Lung (tissue), 10 donors: ENCODE data around the gene BRAT1. TPM values are rescaled to one million over a fixed set of nuclear protein-coding genes. Genes with fewer than 3 reads are reported as not detected.
"Not testable (repeated sequence)": the region's sequence is repeated elsewhere in the genome, so short reads cannot be mapped to it uniquely, and the experiment has no call there.

Experiments used
- ATAC-seq: fragments of 200-7000 bp; cut with Tn5 transposase; one replicate; pipeline ENCODE4 v1.9.1; 2020; ENCODE audit warnings: moderate number of reproducible peaks; ENCODE audit not compliant: insufficient read depth, low FRiP score
- DNase-seq, 3 donors: peaks; one replicate each; pipeline ENCODE4 v3.0.0-alpha.2; 2013 to 2017
- H3K27ac ChIP-seq, 2 donors: one replicate each; pipeline ENCODE4 v1.5.1; 2013; ENCODE audit warnings: mild to moderate bottlenecking in 2 of 2, moderate library complexity in 2 of 2, control low read depth in 1 of 2, inconsistent platforms in 1 of 2, low read depth in 1 of 2, low read length in 1 of 2
- H3K27me3 ChIP-seq, 3 donors: one replicate each; pipeline ENCODE4 v1.5.1; 2013; ENCODE audit warnings: low read length in 2 of 3; ENCODE audit not compliant: control insufficient read depth in 3 of 3, insufficient read depth in 3 of 3
- H3K36me3 ChIP-seq, 4 donors: one replicate each; pipeline ENCODE4 v1.5.1; 2013; ENCODE audit warnings: low read length in 4 of 4, mild to moderate bottlenecking in 1 of 4, moderate library complexity in 1 of 4; ENCODE audit not compliant: control insufficient read depth in 4 of 4, insufficient read depth in 4 of 4
- H3K4me1 ChIP-seq, 5 donors: one replicate each; pipeline ENCODE4 v1.5.1; 2013; ENCODE audit warnings: low read length in 5 of 5, mild to moderate bottlenecking in 2 of 5, moderate library complexity in 1 of 5; ENCODE audit not compliant: control insufficient read depth in 5 of 5, insufficient read depth in 5 of 5
- H3K4me3 ChIP-seq: one replicate; pipeline ENCODE4 v1.5.1; 2013; ENCODE audit warnings: mild to moderate bottlenecking, control low read depth, moderate library complexity
- H3K9ac ChIP-seq, 2 donors: one replicate each; pipeline ENCODE4 v1.5.1; 2013; ENCODE audit warnings: low read length in 2 of 2, control low read depth in 1 of 2; ENCODE audit not compliant: insufficient read depth in 1 of 2
- H3K9me3 ChIP-seq, 4 donors: one replicate each; pipeline ENCODE4 v1.5.1; 2013; ENCODE audit warnings: low read length in 3 of 4, mild to moderate bottlenecking in 1 of 4, moderate library complexity in 1 of 4; ENCODE audit not compliant: control insufficient read depth in 4 of 4, insufficient read depth in 3 of 4
- WGBS, 2 donors: extraction: QIAGEN DNeasy Blood & Tissue Kit; methylation state at CpG; one replicate each; pipeline ENCODE4 v1.1.7; 2013; 5-methylcytosine and 5-hydroxymethylcytosine counted together
- polyA plus RNA-seq, 2 donors: library from polyadenylated mRNA; stranded (reverse); fragments of 200-250 nt; gene quantifications; one replicate each; pipeline ENCODE4 v1.2.1, GENCODE V29; 2013
- total RNA-seq, 2 donors: library from RNA; depleted of rRNA in 1 of 2; stranded (reverse); fragments of >200 nt in 1 of 2; gene quantifications; one replicate each; pipeline ENCODE4 v1.2.1, GENCODE V29; 2014 to 2021
- donor health status: Bipolar disorder and iron deficiency.
- donor health status: healthy.
- donor health status: DM: yes; HTN: yes; CAD: no.

BRAT1 gene
- total and polyA plus RNA-seq, 4 donors: 23.2 to 30.4 (median 29.1) TPM

GRCh38 chr7:2533566-2533965 lies 21.8 kb downstream of the BRAT1 start:
- H3K9me3 ChIP-seq, H3K4me3 ChIP-seq, DNase-seq, ATAC-seq, H3K27ac ChIP-seq, H3K9ac ChIP-seq, H3K27me3 ChIP-seq: not testable (repeated sequence)
- H3K4me1 ChIP-seq: peaks cover 0 to 23% (median 5%) of the 10 kb centered on the region in 5 donors
- WGBS, 2 donors: 60 to 73% methylated on average over 1 to 2 of the region's 8 CpGs
- peaks cover 0 to 12% (median 4%) of the 10 kb centered on the region in 4 donors for H3K36me3 ChIP-seq

GRCh38 chr7:2532816-2533215 lies 22.5 kb downstream of the BRAT1 start:
- H3K27me3 ChIP-seq, DNase-seq, H3K9me3 ChIP-seq, ATAC-seq, H3K9ac ChIP-seq, H3K27ac ChIP-seq, H3K36me3 ChIP-seq, H3K4me3 ChIP-seq: not testable (repeated sequence)
- 90 to 95% methylated on average over 2 to 7 of the region's 8 CpGs for WGBS, 2 donors
- H3K4me1 ChIP-seq: peaks cover 0 to 25% (median 5%) of the 10 kb centered on the region in 5 donors

- WGBS, 2 donors: 75 to 82% methylated on average over 11 of the region's 15 CpGs
- not testable (repeated sequence) for H3K4me3 ChIP-seq, H3K9me3 ChIP-seq, H3K9ac ChIP-seq, ATAC-seq, H3K27ac ChIP-seq, H3K36me3 ChIP-seq, H3K27me3 ChIP-seq, DNase-seq
- peaks cover 0 to 29% (median 5%) of the 10 kb centered on the region in 5 donors for H3K4me1 ChIP-seq
These were observed 23.0 kb downstream of the BRAT1 start for GRCh38 chr7:2532199-2532772.

- H3K27me3 ChIP-seq: not testable (repeated sequence)
- WGBS, 2 donors: 38 to 71% methylated on average over 10 to 17 of the region's 17 CpGs
These were observed 23.6 kb downstream of the BRAT1 start for GRCh38 chr7:2531796-2532110.

GRCh38 chr7:2530994-2531795 lies 24.1 kb downstream of the BRAT1 start:
- WGBS, 2 donors: 39 to 72% methylated on average over 26 to 43 of the region's 43 CpGs
- ATAC-seq: not testable (repeated sequence)

More at GRCh38 chr7:2531796-2532110, 23.6 kb downstream of the BRAT1 start:
- not testable (repeated sequence) for H3K9ac ChIP-seq, H3K9me3 ChIP-seq, H3K27ac ChIP-seq, ATAC-seq, H3K4me3 ChIP-seq
- peak in 1 of 3 donors; percentile 55 for DNase-seq
- Histone ChIP-seq H3K36me3 (peaks cover 0 to 12% (median 0%) of the 10 kb centered on the region in 4 donors), H3K4me1 (peaks cover 0 to 34% (median 5%) of the 10 kb centered on the region in 5 donors)

More at GRCh38 chr7:2530994-2531795, 24.1 kb downstream of the BRAT1 start:
- not testable (repeated sequence) for H3K9ac ChIP-seq, H3K4me3 ChIP-seq, DNase-seq, H3K9me3 ChIP-seq, H3K27me3 ChIP-seq
- peak overlapping the region in 1 of 2 donors; percentile 97 for H3K27ac ChIP-seq
- peaks cover 0 to 34% (median 5%) of the 10 kb centered on the region in 5 donors for H3K4me1 ChIP-seq
- peaks cover 0 to 16% (median 0%) of the 10 kb centered on the region in 4 donors for H3K36me3 ChIP-seq
